Peyer's patch (tissue), 4 donors: Measurements from ENCODE around the gene CFAP77. TPM values are rescaled to one million over a fixed set of nuclear protein-coding genes. Genes with fewer than 3 reads are reported as not detected.

Experiments used
- DNase-seq, 3 donors: peaks; one replicate each; pipeline ENCODE4 v3.0.0-alpha.2; 2017 to 2019
- H3K27ac ChIP-seq, 4 donors: fragments of 200-600 bp; sonication (generic); one replicate each; pipeline ENCODE4 v1.5.1; 2016 to 2019
- H3K27me3 ChIP-seq, 2 donors: fragments of 200-600 bp; sonication (generic); one replicate each; pipeline ENCODE4 v1.5.1; 2019
- H3K36me3 ChIP-seq, 3 donors: fragments of 200-600 bp; sonication (generic); one replicate each; pipeline ENCODE4 v1.5.1; 2016 to 2019
- H3K4me1 ChIP-seq, 4 donors: fragments of 200-600 bp; sonication (generic); one replicate each; pipeline ENCODE4 v1.5.1; 2016 to 2019
- H3K4me3 ChIP-seq, 4 donors: fragments of 200-600 bp; sonication (generic); 1 replicate in 3 of 4; 2 replicates in 1 of 4; pipeline ENCODE4 v1.5.1; 2016 to 2019; ENCODE audit warnings: mild to moderate bottlenecking in 1 of 4
- H3K9me3 ChIP-seq, 4 donors: fragments of 200-600 bp; sonication (generic); one replicate each; pipeline ENCODE4 v1.5.1; 2016 to 2019; ENCODE audit warnings: mild to moderate bottlenecking in 1 of 4
- POLR2A ChIP-seq, 2 donors: fragments of 450-650 bp; IDR thresholded peaks; one replicate each; pipeline ENCODE4 v1.5.1; 2017; ENCODE audit warnings: antibody characterized with exemption in 2 of 2, mild to moderate bottlenecking in 2 of 2, moderate library complexity in 2 of 2
- total RNA-seq, 4 donors: library from RNA; depleted of rRNA; stranded (reverse); fragments of >200 nt; gene quantifications; one replicate each; pipeline ENCODE4 v1.1.0, GENCODE V29; 2016
- TF ChIP-seq, protein P1 (sequence below), 6 experiments: fragments of 450-650 bp in 4 of 6; fragments of 200-600 bp in 2 of 6; sonication (generic) in 1 of 6; IDR thresholded peaks; one replicate each; pipeline ENCODE4 v1.5.1; 2017 to 2019; ENCODE audit warnings: antibody characterized with exemption in 6 of 6, mild to moderate bottlenecking in 3 of 6, moderate library complexity in 1 of 6

CFAP77 gene
- total RNA-seq, 4 donors from 2014 or later, result not detected

- TF ChIP-seq POLR2A (IDR thresholded peaks at IDR 0.05), result no peak
- TF ChIP-seq, protein P1, sequence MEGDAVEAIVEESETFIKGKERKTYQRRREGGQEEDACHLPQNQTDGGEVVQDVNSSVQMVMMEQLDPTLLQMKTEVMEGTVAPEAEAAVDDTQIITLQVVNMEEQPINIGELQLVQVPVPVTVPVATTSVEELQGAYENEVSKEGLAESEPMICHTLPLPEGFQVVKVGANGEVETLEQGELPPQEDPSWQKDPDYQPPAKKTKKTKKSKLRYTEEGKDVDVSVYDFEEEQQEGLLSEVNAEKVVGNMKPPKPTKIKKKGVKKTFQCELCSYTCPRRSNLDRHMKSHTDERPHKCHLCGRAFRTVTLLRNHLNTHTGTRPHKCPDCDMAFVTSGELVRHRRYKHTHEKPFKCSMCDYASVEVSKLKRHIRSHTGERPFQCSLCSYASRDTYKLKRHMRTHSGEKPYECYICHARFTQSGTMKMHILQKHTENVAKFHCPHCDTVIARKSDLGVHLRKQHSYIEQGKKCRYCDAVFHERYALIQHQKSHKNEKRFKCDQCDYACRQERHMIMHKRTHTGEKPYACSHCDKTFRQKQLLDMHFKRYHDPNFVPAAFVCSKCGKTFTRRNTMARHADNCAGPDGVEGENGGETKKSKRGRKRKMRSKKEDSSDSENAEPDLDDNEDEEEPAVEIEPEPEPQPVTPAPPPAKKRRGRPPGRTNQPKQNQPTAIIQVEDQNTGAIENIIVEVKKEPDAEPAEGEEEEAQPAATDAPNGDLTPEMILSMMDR (IDR thresholded peaks at IDR 0.05), result no peak
- Histone ChIP-seq H3K27ac (no peak overlapping the region), H3K4me3 (no peak overlapping the region), H3K9me3 (no peaks in the 10 kb centered on the region), H3K27me3 (no peaks in the 10 kb centered on the region), H3K36me3 (no peaks in the 10 kb centered on the region), H3K4me1 (no peaks in the 10 kb centered on the region)
- DNase-seq, result no peak
Measured at GRCh38 chr9:132537352-132537751, 127.3 kb downstream of the CFAP77 start.

GRCh38 chr9:132538071-132538470 is 128.1 kb downstream of the CFAP77 start:
- Histone ChIP-seq H3K36me3 (no peaks in the 10 kb centered on the region), H3K9me3 (no peaks in the 10 kb centered on the region), H3K27ac (no peak overlapping the region), H3K4me3 (no peak overlapping the region), H3K4me1 (no peaks in the 10 kb centered on the region), H3K27me3 (no peaks in the 10 kb centered on the region)
- TF ChIP-seq, protein P1 (IDR thresholded peaks at IDR 0.05), result no peak
- no peak for TF ChIP-seq POLR2A (IDR thresholded peaks at IDR 0.05)
- peak in 1 of 3 donors; percentile 53 for DNase-seq

DNA sequence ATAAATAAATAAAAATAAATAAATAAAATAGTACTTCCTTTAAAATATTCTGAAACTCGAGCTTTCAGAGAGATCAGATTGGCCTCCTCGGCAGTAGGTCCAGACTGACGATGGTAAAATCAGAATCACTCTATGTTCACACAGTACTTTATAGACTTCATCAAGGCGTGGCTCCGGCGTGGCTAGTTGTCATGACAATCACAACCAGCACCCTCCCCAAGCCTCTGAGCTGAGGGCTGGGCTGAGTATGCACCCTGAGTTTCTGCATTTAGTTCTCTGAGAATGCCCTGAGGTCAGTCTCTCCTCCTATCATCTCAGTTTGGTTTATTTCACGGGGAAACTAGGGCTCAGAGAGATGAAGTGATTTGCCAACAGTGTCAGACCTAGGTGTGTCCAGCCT is 129.1 kb downstream of the CFAP77 start:
- Histone ChIP-seq H3K27ac (no peak overlapping the region), H3K9me3 (no peaks in the 10 kb centered on the region), H3K4me3 (no peak overlapping the region), H3K27me3 (no peaks in the 10 kb centered on the region), H3K4me1 (no peaks in the 10 kb centered on the region), H3K36me3 (no peaks in the 10 kb centered on the region)
- DNase-seq, result no peak
- TF ChIP-seq, protein P1 (IDR thresholded peaks at IDR 0.05), result no peak
- no peak for TF ChIP-seq POLR2A (IDR thresholded peaks at IDR 0.05)

GRCh38 chr9:132541051-132541450 is 131.0 kb downstream of the CFAP77 start:
- Histone ChIP-seq H3K27ac (no peak overlapping the region), H3K4me3 (no peak overlapping the region), H3K27me3 (no peaks in the 10 kb centered on the region), H3K4me1 (no peaks in the 10 kb centered on the region), H3K9me3 (no peaks in the 10 kb centered on the region), H3K36me3 (no peaks in the 10 kb centered on the region)
- DNase-seq, result no peak
- TF ChIP-seq, protein P1 (IDR thresholded peaks at IDR 0.05), result no peak

GRCh38 chr9:132541870-132542830 is 132.1 kb downstream of the CFAP77 start:
- no peak for DNase-seq

More at GRCh38 chr9:132541870-132542830, 132.1 kb downstream of the CFAP77 start:
- H3K9me3 ChIP-seq, result no peaks in the 10 kb centered on the region
- H3K27ac ChIP-seq, result no peak overlapping the region
- no peaks in the 10 kb centered on the region for H3K36me3 ChIP-seq
- no peaks in the 10 kb centered on the region for H3K27me3 ChIP-seq
- H3K4me3 ChIP-seq, result no peak overlapping the region
- TF ChIP-seq POLR2A (IDR thresholded peaks at IDR 0.05), result no peak
- TF ChIP-seq, protein P1 (IDR thresholded peaks at IDR 0.05), result no peak
- no peaks in the 10 kb centered on the region for H3K4me1 ChIP-seq
